Endothelial cell of umbilical vein (primary cell): ENCODE measurements around the gene GTPBP3. TPM values are rescaled to one million over a fixed set of nuclear protein-coding genes. Genes with fewer than 3 reads are reported as not detected.

Experiments used
- BruUV-seq: library from RNA; stranded (reverse); fragments of 400-500 nt; replicated peaks from 2 replicates; lab custom pipeline; 2021; lab: Mats Ljungman, UMichigan
- CTCF ChIA-PET: fragments of 300-600, 350-600 bp; sonication (Branson Sonifier 250); formaldehyde crosslinking; loops from one replicate; lab custom pipeline; 2021; ENCODE audit warnings: antibody characterized with exemption, inconsistent platforms; lab: Charles Lee
- POLR2A ChIA-PET: fragments of 300-600, 350-600 bp; sonication (Branson Sonifier 250); formaldehyde crosslinking; loops from one replicate; lab custom pipeline; 2021; ENCODE audit warnings: antibody characterized with exemption, inconsistent platforms; lab: Charles Lee
- DNase-seq: peaks from one replicate; pipeline ENCODE4 v3.0.0-alpha.2; 2011; ENCODE audit warnings: low read depth, low spot score
- FAIRE-seq: peaks from 2 replicates; lab custom pipeline; 2011; peaks lifted over from hg19 to GRCh38; lab: Jason Lieb, UNC
- H2AFZ ChIP-seq: 2 replicates; pipeline ENCODE4 v1.6.0; 2012; ENCODE audit warnings: low read depth, low read length, control low read depth, inconsistent platforms
- H3K27ac ChIP-seq: 2 replicates; pipeline ENCODE4 v1.5.1; 2011; ENCODE audit warnings: low read depth, mild to moderate bottlenecking, control low read depth, low read length, moderate library complexity; ENCODE audit not compliant: insufficient read depth
- H3K27me3 ChIP-seq, 2 experiments: 2 replicates each; pipeline versions ENCODE4 v1.6.0 to v1.6.1; 2011; ENCODE audit warnings: low read length in 2 of 2, mixed read lengths in 1 of 2; ENCODE audit not compliant: control insufficient read depth in 2 of 2, insufficient read depth in 2 of 2
- H3K36me3 ChIP-seq, 2 experiments: 2 replicates in 1 of 2; 3 replicates in 1 of 2; pipeline ENCODE4 v1.5.1; 2011; ENCODE audit warnings: low read length in 2 of 2, mild to moderate bottlenecking in 1 of 2, moderate library complexity in 1 of 2; ENCODE audit not compliant: control insufficient read depth in 2 of 2, insufficient read depth in 2 of 2; ENCODE audit errors: extremely low read depth in 1 of 2
- H3K4me1 ChIP-seq: 3 replicates; pipeline ENCODE4 v1.5.1; 2011; ENCODE audit warnings: mild to moderate bottlenecking, low read length; ENCODE audit not compliant: control insufficient read depth, insufficient read depth; ENCODE audit errors: extremely low read depth
- H3K4me2 ChIP-seq: 2 replicates; pipeline ENCODE4 v1.6.1; 2011; ENCODE audit warnings: low read length, control low read depth, mixed read lengths; ENCODE audit not compliant: insufficient read depth
- H3K4me3 ChIP-seq, 3 experiments: fragments of 200-600 bp in 1 of 3; sonication (generic), shearing (Covaris generic) in 1 of 3; replicated peaks in 1 of 3; 2 replicates each; pipeline ENCODE4 v1.5.1; 2011 to 2016; ENCODE audit warnings: control low read depth in 3 of 3, low read length in 3 of 3, mild to moderate bottlenecking in 2 of 3, inconsistent platforms in 1 of 3, low read depth in 1 of 3, moderate library complexity in 1 of 3; ENCODE audit not compliant: insufficient read depth in 1 of 3
- H3K79me2 ChIP-seq: 2 replicates; pipeline ENCODE4 v1.6.0; 2012; ENCODE audit warnings: low read length, inconsistent platforms; ENCODE audit not compliant: control insufficient read depth, insufficient read depth
- H3K9ac ChIP-seq: replicated peaks from 2 replicates; pipeline ENCODE3; 2011; ENCODE audit warnings: low read length, control low read depth; ENCODE audit not compliant: insufficient read depth; ENCODE audit errors: extremely low read depth
- H3K9me1 ChIP-seq: replicated peaks from 3 replicates; pipeline ENCODE4 v1.6.0; 2011; ENCODE audit warnings: mild to moderate bottlenecking, low read length; ENCODE audit not compliant: control insufficient read depth, insufficient read depth; ENCODE audit errors: extremely low read depth
- H3K9me3 ChIP-seq: replicated peaks from 2 replicates; pipeline ENCODE4 v1.5.1; 2012; ENCODE audit warnings: low read length, inconsistent platforms; ENCODE audit not compliant: control insufficient read depth, insufficient read depth
- H4K20me1 ChIP-seq: replicated peaks from 2 replicates; pipeline ENCODE3; 2011; ENCODE audit warnings: mild to moderate bottlenecking, low read length; ENCODE audit not compliant: control insufficient read depth, insufficient read depth; ENCODE audit errors: extremely low read depth
- CTCF ChIP-seq, 2 donors: IDR thresholded peaks; 1 replicate in 1 of 2; 2 replicates in 1 of 2; pipeline ENCODE4 v1.5.1; 2011; ENCODE audit warnings: low read length in 2 of 2, mild to moderate bottlenecking in 2 of 2, moderate library complexity in 2 of 2, control low read depth in 1 of 2, inconsistent platforms in 1 of 2, low read depth in 1 of 2; ENCODE audit not compliant: insufficient read depth in 1 of 2; ENCODE audit errors: extremely low read depth in 1 of 2
- EZH2 ChIP-seq: IDR thresholded peaks from 2 replicates; pipeline ENCODE4 v1.6.1; 2012; ENCODE audit warnings: borderline replicate concordance, low read depth, mild to moderate bottlenecking, moderate library complexity, low read length, inconsistent platforms; ENCODE audit not compliant: severe bottlenecking
- FOS ChIP-seq: IDR thresholded peaks from 2 replicates; pipeline ENCODE4 v1.6.1; 2011; ENCODE audit warnings: mild to moderate bottlenecking, low read length, moderate library complexity, borderline replicate concordance; ENCODE audit not compliant: insufficient read depth
- GATA2 ChIP-seq: IDR thresholded peaks from 2 replicates; pipeline ENCODE4 v1.7.0; 2011; ENCODE audit warnings: low read depth, mild to moderate bottlenecking, moderate library complexity, mixed read lengths, low read length; ENCODE audit not compliant: insufficient read length, insufficient read depth
- JUN ChIP-seq: IDR thresholded peaks from 2 replicates; pipeline ENCODE4 v1.6.1; 2011; ENCODE audit warnings: borderline replicate concordance, low read depth; ENCODE audit not compliant: insufficient read length, insufficient read depth
- MAX ChIP-seq: IDR thresholded peaks from 2 replicates; pipeline ENCODE4 v1.6.1; 2011; ENCODE audit not compliant: insufficient read depth, insufficient read length
- MYC ChIP-seq: IDR thresholded peaks from one replicate; pipeline ENCODE4 v1.6.1; 2011; ENCODE audit warnings: mild to moderate bottlenecking, low read depth, low read length
- POLR2A ChIP-seq: IDR thresholded peaks from 2 replicates; pipeline ENCODE4 v1.6.1; 2012; ENCODE audit warnings: low read depth, mild to moderate bottlenecking, control low read depth, low read length
- POLR2AphosphoS5 ChIP-seq: IDR thresholded peaks from 2 replicates; pipeline ENCODE4 v1.6.1; 2012; ENCODE audit warnings: low read depth, mild to moderate bottlenecking, control low read depth, low read length, moderate library complexity; ENCODE audit not compliant: insufficient read depth
- dilution Hi-C: fragments of 300-500 bp; cut with MboI; formaldehyde crosslinking; loops from one replicate; pipeline ENCODE4 v1.15.0; 2019; ENCODE audit warnings: low sequenced_read_pairs; ENCODE audit not compliant: extremely low pct_ligation_motif_present
- intact Hi-C: fragments of 100-400 bp; cut with micrococcal nuclease; formaldehyde crosslinking; loops from one replicate; pipeline ENCODE4 v1.10.0; 2022
- polyA plus RNA-seq, 4 experiments: library from polyadenylated mRNA; depleted of rRNA in 3 of 4; stranded (reverse) in 3 of 4; unstranded in 1 of 4; fragments of >200 nt; gene quantifications; 2 replicates each; pipeline versions ENCODE4 v1.2.1 to v1.2.3, GENCODE V29; 2011 to 2012; ENCODE audit warnings: missing spikeins in 1 of 4
- total RNA-seq: library from RNA; stranded (reverse); gene quantifications from 2 replicates; pipeline ENCODE4 v1.2.3, GENCODE V29; 2021

The GTPBP3 gene
- total and polyA plus RNA-seq, 2 donors (not counting 3 experiments of a cell fraction or from before 2014, with no cell fraction given): 12.7 to 34.7 TPM

GRCh38 chr19:17323300-17323963 lies 13.9 kb upstream of the GTPBP3 start:
- no peak for FAIRE-seq
- dilution Hi-C loops: no loop called here
- no peak overlapping the region for H3K4me2 ChIP-seq
- H3K4me1 ChIP-seq: peaks cover 3% of the 10 kb centered on the region
- no peaks in the 10 kb centered on the region for H3K27me3 ChIP-seq
- H4K20me1 ChIP-seq: no peaks in the 10 kb centered on the region
- ChIA-PET POLR2A (no interaction called here), CTCF (interaction anchor here (1.8 to 2.0 kb wide), 2 partner anchors 14 to 18 kb away, joined by 6 read pairs; partner anchors contain the start of genes DDA1 and MRPL34)
- H3K36me3 ChIP-seq: peaks cover 6 to 15% of the 10 kb centered on the region in 2 experiments
- no peak for DNase-seq
- H3K4me3 ChIP-seq: no peak overlapping the region
- no peak overlapping the region for H3K9ac ChIP-seq
- no peak overlapping the region for H2AFZ ChIP-seq
- H3K27ac ChIP-seq: no peak overlapping the region
- H3K79me2 ChIP-seq: no peaks in the 10 kb centered on the region
- BruUV-seq: no TSS peak
- H3K9me1 ChIP-seq: no peaks in the 10 kb centered on the region
- no peak for TF ChIP-seq MAX
- TF ChIP-seq JUN: no peak
- TF ChIP-seq FOS: no peak
- TF ChIP-seq POLR2A: no peak
- TF ChIP-seq EZH2: no peak
- intact Hi-C loops: no loop called here
- no peaks in the 10 kb centered on the region for H3K9me3 ChIP-seq

GRCh38 chr19:17323964-17324332 lies 13.4 kb upstream of the GTPBP3 start:
- DNase-seq: no peak
- H3K27me3 ChIP-seq: peaks cover 0 to 2% of the 10 kb centered on the region in 2 experiments
- H4K20me1 ChIP-seq: no peaks in the 10 kb centered on the region
- no TSS peak for BruUV-seq
- no peaks in the 10 kb centered on the region for H3K9me3 ChIP-seq
- dilution Hi-C loops (no loop called here), intact Hi-C loops (no loop called here)
- H3K9me1 ChIP-seq: no peaks in the 10 kb centered on the region
- no peak overlapping the region for H3K9ac ChIP-seq
- peaks cover 6 to 15% of the 10 kb centered on the region in 2 experiments for H3K36me3 ChIP-seq
- ChIA-PET CTCF (interaction anchor here (1.8 to 2.0 kb wide), 2 partner anchors 15 to 19 kb away, joined by 6 read pairs; partner anchors contain the start of genes DDA1 and MRPL34), POLR2A (no interaction called here)
- no peak overlapping the region for H3K4me3 ChIP-seq
- no peak overlapping the region for H3K4me2 ChIP-seq
- no peak overlapping the region for H2AFZ ChIP-seq
- H3K79me2 ChIP-seq: no peaks in the 10 kb centered on the region
- no peak for TF ChIP-seq MAX
- TF ChIP-seq CTCF (IDR thresholded peaks at IDR 0.05; ENCODE audit: extremely low read depth in 1 of 2, insufficient read depth in 1 of 2, low read depth in 1 of 2, low read length in 2 of 2): no peak
- no peak for TF ChIP-seq JUN
- TF ChIP-seq MYC: no peak
- no peak for TF ChIP-seq POLR2AphosphoS5
- no peak for TF ChIP-seq EZH2
- TF ChIP-seq POLR2A: no peak
- TF ChIP-seq FOS: no peak
- no peak for TF ChIP-seq GATA2
- no peak overlapping the region for H3K27ac ChIP-seq
- FAIRE-seq: no peak
- peaks cover 6% of the 10 kb centered on the region for H3K4me1 ChIP-seq
